Mammary epithelial cell (primary cell): Measurements from ENCODE around the gene NPC2.

Experiments
- EZH2 ChIP-seq: IDR thresholded peaks from 2 replicates; pipeline ENCODE4 v1.6.1; 2012; ENCODE audit warnings: low read length, inconsistent platforms, borderline replicate concordance
- TF ChIP-seq, protein P1 (sequence below), 2 donors: IDR thresholded peaks in 1 of 2; conservative IDR thresholded peaks in 1 of 2; 2 replicates each; pipeline ENCODE4 v1.5.1; 2011 to 2012; ENCODE audit warnings: inconsistent platforms in 2 of 2, low read length in 2 of 2, mild to moderate bottlenecking in 2 of 2, control low read depth in 1 of 2, low read depth in 1 of 2; ENCODE audit not compliant: insufficient read depth in 1 of 2; ENCODE audit errors: extremely low read depth in 1 of 2

DNA sequence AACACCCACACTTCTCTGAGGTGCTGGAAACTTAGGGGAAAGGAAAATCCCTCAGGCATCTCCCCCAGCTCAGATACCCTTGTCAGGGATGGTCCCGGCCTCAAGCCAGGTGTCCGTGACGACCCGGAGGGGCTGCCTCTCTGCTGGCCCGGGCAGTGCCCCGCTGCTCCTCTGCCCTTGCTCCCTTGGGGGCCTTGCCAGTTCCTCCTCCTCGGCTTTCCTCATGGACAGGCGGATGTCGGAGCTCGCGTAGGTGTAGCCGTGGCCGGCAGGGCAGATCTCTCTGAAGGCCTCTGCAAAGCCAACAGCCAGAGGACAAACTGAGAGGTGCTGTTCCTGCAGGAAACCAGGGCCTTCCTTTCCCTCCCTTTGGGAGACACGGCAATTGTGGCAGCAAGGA, 35.3 kb upstream of the NPC2 start:
- TF ChIP-seq, protein P1, sequence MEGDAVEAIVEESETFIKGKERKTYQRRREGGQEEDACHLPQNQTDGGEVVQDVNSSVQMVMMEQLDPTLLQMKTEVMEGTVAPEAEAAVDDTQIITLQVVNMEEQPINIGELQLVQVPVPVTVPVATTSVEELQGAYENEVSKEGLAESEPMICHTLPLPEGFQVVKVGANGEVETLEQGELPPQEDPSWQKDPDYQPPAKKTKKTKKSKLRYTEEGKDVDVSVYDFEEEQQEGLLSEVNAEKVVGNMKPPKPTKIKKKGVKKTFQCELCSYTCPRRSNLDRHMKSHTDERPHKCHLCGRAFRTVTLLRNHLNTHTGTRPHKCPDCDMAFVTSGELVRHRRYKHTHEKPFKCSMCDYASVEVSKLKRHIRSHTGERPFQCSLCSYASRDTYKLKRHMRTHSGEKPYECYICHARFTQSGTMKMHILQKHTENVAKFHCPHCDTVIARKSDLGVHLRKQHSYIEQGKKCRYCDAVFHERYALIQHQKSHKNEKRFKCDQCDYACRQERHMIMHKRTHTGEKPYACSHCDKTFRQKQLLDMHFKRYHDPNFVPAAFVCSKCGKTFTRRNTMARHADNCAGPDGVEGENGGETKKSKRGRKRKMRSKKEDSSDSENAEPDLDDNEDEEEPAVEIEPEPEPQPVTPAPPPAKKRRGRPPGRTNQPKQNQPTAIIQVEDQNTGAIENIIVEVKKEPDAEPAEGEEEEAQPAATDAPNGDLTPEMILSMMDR (conservative IDR thresholded peaks at IDR 0.05 in 1 of 2, IDR thresholded peaks at IDR 0.05 in 1 of 2; ENCODE audit: extremely low read depth in 1 of 2, insufficient read depth in 1 of 2, low read depth in 1 of 2, low read length in 2 of 2), result no peak
- no peak for TF ChIP-seq EZH2
